GM19397 (cell line): ENCODE measurements around the gene FASTKD3.
A peak's percentile ranks its signal among the peaks of the same experiment; 100 is the strongest.

Source experiments
- ATAC-seq: cut with Tn5 transposase; IDR thresholded peaks from one replicate; pipeline ENCODE4 v1.9.1; 2021; ENCODE audit warnings: mild to moderate bottlenecking, moderate library complexity; ENCODE audit not compliant: unreplicated experiment

Gene FASTKD3

DNA sequence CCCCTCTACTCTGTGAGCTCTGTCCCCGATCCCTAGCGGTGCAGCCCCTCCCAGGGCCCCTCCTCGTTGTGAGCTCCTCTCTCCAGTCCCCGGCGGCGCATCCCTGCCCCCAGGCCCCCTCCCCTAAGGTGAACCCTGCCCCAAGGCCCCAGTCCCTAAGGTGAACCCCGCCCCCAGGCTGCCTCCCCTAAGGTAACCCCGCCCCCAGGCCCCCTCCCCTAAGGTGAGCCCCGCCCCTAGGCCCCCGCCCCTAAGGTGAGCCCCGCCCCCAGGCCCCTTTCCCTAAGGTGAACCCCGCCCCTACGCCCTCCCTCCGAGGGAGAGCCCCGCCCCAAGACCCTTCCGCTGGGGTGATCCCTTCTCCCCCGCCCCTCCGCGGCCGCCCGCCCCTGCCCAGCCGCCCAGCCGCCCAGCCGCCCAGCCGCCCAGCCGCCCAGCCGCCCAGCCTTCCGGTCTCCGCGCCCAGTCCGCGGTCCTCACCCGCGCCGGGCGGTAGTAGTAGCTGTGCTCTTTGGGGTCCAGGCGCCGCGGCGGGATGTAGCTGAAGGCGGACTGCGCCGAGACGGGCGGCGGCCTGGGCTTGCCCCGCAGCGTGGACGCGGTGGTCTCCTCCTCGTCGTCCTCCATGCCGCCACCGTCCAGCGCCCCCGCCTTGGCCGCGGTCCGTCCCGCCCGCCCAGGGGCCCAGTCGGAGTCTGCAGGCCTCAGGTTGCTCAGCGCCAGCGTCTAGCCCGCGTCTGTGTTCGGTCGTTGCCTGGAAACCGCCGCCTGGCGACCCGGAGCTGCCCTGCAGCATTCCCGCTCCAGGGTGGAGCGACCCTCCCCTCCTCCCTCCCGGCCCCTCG is 18.2 kb downstream of the FASTKD3 start, which contains the start of gene CFAP90:
Gene CFAP90, minus strand, starts transcription at position 739 of the 845 bp plus-strand sequence. Its CDS starts 112 bp downstream, at position 627.
- no peak for ATAC-seq

DNA sequence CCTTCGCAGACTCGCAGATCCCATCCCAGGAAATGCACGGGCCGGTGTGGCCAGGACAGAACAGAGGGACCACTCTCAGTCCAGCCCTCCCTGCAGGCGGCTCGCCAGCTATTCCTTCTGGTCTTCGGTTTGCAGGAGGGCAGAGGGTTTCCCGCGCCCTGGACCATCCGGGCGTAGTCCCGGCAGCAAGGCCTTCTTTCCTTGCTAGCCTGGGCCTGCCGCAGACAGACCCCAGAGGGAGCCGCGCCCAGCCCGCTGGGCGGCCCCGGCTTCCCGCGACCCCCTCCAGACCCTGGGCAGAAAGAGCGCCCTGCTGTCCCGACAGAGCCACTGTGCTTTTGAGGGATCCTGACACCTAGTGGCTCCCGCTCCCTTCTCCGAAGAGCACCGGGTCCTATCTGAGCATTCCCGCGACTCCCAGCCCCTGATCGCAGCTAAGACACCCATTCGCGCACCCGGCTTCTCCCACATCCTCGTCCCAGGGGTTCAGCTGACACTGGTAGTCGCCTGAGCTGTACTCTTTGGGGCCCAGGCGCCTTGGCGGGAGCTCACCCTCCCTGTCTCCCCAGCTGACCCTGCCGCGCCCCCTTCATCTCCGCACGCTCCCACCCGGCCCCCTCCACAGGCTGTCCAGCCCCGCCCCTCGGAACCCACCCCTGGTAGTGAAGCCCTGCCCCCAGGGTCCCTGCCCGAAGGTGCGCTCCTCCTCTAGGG is 19.0 kb downstream of the FASTKD3 start:
- no peak for ATAC-seq

DNA sequence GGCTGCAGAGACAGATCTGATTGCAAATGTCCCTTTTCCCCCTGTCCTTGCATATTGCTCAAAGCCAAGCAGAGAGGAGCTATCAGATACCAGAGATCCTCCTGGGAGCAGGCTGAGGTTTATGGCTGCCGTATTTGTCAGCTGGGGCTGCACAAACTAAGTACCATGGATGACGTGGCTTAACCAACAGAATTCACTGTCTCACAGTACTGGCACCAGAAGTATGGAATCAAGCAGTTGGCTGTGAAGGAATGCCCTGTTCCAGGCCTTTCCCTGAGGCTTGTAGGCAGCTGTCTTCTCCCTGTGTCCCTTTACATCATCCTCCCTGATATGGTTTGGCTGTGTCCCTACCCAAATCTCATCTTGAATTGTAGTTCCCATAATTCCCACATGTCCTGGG is 20.5 kb downstream of the FASTKD3 start:
- ATAC-seq, result no peak

DNA sequence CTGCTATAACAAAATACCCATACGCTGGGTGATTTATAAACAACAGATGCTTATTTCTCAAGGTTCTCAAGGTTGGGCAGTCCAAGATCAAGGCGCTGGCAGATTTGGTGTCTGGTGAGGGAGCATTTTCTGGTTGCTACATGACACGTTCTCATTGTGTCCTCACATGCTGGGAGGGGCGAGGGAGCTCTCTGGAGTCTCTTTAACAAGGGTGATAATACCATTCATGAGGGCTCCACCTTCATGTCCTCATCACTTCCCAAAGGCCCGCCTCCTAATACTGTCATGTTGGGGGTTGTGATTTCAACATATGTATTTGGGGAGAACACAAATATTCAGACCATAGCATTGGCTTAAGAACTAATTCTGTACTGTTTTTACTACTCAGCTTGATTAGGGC is 22.5 kb downstream of the FASTKD3 start:
- ATAC-seq, result no peak

DNA sequence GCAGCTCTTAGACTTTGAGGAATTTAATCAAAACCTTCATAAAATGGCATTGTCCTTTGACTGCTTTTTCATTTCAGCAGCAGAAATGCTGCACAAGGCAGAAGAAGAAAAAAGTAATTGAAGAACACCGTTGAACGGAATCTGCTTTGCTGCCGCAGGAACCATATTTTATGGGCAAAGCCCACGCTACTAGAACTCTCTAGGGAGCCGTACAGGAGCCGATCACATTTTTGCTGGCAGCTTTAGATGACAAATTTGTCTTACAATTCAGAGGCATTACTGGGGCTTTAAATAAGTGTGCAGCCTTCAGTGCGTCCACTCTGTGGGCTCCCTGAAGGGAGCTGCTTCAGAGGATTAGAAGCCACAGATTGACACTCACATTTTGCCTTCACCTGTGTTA is 23.3 kb downstream of the FASTKD3 start:
- no peak for ATAC-seq

DNA sequence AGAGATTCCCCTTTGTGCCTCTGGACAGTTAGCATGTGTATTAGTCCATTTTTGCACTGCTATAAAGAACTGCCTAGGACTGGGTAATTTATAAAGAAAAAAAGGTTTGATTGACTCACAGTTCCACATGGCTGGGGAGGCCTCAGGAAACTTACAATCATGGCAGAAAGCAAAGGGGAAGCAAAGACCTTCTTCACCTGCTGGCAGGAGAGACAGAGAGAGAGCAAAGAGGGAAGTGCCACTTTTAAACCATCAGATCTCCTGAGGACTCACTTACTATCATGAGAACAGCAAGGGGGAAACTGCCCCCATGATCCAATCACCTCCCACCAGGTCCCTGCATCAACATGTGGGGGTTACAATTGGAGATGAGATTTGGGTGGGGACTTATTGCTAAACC is 23.9 kb downstream of the FASTKD3 start:
- ATAC-seq, result no peak

DNA sequence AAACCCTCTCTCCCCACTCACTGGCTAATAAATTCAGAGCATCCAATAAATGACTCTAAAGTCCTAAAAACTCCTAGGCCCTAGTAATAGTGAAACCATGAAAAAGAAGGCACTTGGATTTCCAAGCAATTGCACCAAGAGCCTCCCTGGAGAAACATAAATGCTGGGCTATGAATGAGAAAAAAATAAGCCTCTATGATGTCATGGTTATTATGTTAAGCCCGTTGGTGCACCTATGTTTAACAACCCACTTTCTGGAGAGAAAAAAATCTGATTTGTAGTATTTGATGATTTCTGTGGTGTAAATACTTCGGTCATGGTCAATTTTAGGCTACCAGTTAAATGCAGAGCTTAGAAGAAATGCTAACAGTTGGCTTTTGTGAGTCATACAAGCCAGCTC is 26.3 kb downstream of the FASTKD3 start:
- no peak for ATAC-seq

DNA sequence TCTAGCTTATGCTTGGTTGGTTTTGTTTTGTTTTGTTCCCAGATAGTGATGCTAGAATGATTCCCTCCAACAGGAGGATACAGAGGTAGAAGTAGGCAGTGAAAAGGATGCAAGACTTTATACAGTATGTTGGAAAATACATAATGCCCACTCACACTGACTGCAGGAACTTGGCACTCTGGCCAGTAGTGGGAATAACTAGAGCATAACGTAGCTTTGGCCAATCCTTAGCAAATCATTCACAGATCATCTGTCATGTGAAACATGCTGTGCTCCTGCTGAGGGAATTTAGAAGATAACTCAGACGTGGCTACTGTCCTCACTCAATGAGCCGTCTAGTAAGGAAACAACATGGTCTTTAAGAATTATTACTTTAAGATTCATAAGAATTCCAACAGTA is 31.4 kb downstream of the FASTKD3 start:
- no peak for ATAC-seq

DNA sequence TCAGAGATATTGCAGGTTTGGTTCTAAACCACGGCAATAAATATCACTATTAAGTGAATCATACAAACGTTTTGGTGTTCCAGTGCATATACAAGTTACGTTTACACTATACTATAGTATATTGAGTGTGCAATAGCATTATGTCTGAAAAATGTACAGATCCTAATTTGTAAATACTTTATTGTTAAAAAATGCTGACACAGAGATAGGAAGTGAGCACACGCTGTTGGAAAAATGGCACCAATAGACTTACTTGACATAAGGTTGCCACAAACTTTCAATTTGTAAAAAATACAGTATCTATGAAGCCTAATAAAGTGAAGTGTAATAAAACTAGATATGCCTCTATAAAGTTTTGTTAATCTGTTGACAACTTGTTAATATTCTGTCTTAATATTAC is 33.8 kb downstream of the FASTKD3 start:
- no peak for ATAC-seq

DNA sequence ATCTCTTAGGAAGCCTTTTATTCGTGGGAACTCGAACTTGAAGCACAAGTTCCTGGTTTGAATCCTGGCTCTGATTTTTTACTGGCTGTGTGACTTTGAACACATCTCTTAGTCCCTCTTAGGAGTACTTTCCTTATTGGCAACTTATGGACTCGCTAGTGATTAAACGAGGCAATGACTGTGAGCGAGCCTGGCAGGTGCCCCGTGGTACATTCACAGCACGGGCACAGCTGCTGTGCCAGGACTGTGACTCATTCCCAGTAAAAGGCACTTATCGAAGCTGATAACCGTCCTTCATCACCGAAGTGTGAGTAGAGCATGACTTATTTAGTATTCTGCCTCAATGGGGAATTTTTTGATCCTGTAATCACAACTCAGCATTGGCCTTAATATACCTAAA is 40.6 kb downstream of the FASTKD3 start:
- ATAC-seq, result no peak

DNA sequence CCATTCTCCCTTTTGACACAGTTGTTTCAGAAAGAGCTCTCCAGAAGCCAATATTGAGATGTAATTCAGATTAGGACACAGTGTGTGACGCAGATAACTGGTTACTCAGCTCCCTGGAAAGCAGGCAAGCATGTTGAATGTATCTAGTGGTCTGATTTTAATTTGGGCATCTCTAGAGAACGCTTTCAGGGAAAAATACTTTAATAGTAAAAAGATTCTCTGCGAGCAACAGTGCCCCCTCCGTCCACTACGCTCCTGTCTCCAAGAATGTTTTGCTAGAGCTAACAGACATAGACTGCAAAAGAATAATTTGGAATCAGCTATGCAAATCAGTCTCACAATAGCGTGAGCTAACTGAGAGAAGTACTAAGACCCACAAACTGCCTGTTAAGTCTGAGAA is 41.2 kb downstream of the FASTKD3 start:
- ATAC-seq, result no peak

DNA sequence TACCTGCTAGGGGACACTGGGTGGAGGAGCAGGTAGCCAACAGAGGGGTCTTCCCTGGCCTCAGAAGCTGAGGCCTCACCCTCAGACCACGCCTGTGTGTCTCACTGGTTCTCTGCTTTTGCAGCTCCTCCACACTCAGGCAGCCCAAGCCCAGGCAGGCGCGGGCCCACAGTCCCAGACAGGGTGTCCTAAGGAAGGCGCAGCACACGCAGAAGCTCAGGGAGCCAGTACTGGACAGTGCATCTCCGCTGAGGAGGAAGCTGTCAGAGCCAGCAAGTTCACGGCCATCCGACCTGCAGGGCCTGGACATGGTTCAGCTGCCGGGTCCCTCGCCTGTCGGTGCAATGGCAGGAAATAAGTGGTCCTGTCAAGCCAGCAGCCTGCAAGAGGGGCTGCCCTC is 43.2 kb downstream of the FASTKD3 start:
- ATAC-seq, result no peak

DNA sequence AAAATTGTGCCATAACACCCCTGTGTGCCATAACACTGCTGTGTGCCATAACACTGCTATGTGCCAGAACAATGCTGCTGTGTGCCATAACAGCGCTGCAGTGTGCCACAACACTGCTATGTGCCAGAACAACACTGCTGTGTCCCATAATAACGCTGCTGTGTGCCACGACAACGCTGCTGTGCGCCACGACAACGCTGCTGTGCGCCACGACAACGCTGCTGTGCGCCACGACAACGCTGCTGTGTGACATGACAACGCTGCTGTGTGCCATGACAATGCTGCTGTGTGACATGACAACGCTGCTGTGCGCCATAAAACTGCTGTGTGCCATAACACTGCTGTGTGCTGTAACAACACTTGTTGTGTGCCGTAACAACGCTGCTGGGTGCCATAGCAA is 43.8 kb downstream of the FASTKD3 start:
- no peak for ATAC-seq

DNA sequence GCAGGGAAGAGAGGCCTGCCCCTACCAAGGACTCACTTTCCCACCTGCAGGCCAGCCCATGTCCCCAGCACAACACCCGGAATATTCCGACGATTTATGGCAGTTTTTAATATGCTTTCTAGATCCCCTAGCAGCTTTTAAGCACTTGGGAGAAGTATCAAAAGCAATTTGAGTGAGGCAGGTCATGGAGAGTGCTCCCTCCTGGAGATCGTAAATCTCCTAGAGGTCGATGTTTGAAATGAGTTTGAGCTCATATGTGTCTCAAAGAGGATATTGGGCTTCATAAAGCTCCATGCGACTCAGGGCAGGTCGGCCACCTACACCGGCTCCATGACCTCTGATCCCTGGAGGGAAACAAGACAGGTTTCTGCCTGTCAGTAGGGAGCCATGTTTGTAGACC is 45.2 kb downstream of the FASTKD3 start:
- ATAC-seq, result no peak

DNA sequence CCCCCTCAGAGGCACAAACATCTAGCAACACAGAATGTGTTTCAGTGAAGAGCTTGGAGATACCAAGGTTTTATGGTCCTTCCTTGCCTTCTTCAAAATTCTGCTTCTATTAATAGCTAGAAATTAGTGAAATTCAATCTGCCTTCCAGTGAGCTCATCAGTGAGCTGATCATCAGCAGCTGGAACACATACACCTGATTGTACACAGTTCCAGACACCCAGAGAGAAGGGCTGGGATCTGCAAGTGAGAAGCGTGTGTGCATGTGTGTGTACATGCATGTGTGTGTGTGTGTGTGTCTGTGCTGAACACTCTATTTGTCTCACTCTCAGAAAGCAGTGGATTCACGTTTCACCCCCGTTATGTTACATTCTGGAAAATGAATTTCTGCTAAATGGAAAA is 46.4 kb downstream of the FASTKD3 start:
- ATAC-seq, result no peak

DNA sequence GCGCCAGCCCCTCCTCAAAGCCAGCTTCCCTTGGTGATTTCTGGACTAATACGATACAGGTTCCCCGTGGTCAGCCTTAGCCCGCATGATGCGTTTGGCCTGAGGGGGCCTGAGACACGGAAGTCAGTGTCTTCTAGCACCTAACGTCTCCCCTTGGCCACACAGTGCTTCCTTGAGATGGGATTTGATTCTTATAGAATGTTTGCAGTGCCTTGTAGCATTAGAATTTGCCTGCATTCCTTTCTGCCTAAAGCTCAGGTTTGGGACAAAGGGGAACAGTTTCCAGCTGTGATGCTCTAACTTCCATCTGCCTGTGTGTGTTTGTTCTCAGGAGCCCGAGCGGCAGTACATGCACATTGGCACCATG is 52.3 kb downstream of the FASTKD3 start:
- ATAC-seq, result no peak

DNA sequence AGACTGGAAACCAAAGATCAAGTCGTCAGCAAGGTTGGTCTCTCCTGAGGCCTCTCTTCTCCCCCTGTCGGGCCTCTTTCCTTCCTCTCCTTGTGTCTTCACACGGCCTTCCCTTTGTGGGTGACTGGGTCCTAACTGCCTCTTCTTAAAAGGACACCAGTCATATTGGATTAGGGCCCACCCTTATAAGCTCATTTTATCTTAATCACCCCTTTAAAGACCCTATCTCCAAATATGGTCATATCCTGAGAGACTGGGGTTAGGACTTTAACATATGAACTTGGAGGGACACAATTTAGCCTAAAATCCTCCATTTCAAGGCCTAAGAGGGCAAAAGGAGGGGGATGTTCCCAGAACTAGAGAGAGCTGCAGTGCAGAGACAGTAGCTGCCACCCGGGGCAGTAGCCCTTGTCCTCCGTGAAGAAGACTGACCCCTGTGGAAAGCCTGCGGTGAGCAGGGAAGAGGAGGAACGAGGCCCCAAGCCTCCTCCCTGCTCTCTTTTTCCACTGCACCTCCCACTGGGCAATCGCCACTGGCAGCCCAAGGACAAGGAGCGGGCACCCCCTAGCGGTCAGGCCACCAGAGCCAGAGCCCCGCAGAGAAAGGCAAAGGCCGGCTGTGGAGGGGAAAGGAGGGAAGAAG is 52.8 kb downstream of the FASTKD3 start:
- peak; percentile 94 for ATAC-seq

DNA sequence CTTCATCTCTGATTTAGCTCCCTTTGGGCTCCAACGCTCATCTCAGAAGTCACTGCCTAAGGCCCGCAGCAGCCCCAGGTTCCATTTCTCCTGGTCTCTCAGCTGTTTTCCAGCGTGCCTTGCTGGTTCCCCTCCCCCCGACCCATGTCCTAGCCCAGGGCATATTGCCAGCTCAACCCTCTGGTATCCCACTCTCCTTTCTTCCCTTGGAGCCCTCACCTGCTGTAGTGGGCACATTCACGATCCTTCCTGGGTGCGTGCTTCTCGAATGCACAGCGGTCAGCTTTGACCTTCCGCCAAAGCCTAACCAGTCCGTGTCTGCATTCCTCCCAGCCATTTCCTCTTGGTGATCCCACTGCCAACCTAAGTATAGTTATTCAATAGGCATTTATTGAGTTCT is 54.0 kb downstream of the FASTKD3 start:
- no peak for ATAC-seq

DNA sequence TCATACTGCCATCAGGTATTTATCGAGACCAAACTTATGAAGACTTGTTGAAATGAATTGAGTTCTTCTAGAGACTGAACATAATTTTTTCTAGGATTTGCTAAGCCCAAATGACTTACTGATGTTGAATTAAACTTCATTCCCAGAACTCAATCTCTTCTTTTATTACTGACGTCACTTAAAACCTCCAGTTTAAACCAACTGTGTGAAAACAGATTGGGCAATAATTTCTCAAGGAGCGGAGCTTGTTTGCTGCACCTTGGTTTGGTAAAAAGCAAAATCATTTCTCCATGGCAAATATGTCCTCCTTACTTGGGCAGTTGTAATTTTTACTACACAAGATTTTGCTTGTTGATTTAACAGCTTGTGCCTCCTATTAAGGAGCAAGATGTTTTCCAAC is 55.3 kb downstream of the FASTKD3 start:
- ATAC-seq, result no peak

DNA sequence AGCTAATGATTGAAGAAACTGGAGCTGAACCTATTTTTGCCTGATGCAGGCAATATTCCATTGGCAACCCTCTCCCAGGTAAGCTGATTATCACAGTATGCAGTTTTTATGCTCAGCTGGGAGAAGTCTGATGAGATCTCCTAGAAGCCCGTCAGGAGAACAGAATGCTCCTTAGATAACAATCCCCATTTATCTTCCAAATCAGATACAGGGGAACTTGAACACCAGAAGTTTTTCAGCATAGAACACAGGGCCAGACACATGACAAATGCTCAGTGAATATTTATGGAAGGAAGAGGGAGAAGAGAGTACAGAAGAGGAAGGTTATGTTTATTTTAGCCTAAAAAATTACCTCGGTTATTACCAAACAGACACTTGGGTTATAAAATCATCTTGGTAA is 55.8 kb downstream of the FASTKD3 start:
- ATAC-seq, result no peak

DNA sequence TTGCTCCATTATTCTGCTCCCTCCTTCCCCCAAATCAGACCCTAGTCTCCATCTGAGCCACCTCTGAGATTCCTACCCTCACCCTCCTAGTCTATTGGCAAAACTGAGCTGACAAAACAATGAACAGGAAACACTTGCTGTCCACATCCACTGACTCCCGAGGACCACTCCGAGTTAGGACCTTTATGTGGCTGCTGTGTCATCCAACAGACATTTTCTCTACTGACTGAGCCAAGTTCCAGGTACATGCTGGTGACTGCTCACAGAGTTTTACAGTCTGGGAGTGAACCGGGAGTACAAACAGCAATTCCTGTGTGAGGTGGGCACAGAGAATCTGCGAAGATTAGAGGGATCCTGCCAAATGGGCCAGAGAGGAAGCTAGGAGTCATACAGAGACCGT is 57.1 kb downstream of the FASTKD3 start:
- ATAC-seq, result no peak
